ENCODE measurements around the gene NRXN3.

The NRXN3 gene

DNA sequence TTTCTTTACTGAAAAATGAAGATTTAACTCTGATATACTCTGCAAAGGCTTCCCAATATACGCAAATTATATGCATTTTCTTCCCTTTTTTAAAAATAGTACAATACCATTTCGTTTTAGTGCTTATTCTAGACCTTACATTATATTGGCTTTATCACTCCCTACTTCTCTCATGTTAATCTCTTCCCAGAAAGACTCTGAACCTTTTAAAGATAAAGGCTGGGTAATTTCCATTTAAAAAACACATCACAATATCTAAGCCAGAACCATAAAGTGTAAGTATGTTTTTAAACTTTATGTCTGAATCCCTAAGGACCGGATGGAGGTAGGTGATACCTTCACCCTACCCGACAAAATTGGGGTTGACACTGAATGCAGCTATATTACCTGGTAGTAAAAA is 1720.4 kb downstream of the NRXN3 start:
- Mint-ChIP-seq H3K27ac (peak overlapping the region; percentile 43), H3K27me3 (ENCODE audit: low read depth, poor library complexity) (no peaks in the 10 kb centered on the region), H3K9me3 (no peaks in the 10 kb centered on the region), H3K36me3 (ENCODE audit: low read depth) (no peaks in the 10 kb centered on the region), H3K4me3 (no peak overlapping the region), H3K4me1 (no peaks in the 10 kb centered on the region)
- TF ChIP-seq, protein P1, sequence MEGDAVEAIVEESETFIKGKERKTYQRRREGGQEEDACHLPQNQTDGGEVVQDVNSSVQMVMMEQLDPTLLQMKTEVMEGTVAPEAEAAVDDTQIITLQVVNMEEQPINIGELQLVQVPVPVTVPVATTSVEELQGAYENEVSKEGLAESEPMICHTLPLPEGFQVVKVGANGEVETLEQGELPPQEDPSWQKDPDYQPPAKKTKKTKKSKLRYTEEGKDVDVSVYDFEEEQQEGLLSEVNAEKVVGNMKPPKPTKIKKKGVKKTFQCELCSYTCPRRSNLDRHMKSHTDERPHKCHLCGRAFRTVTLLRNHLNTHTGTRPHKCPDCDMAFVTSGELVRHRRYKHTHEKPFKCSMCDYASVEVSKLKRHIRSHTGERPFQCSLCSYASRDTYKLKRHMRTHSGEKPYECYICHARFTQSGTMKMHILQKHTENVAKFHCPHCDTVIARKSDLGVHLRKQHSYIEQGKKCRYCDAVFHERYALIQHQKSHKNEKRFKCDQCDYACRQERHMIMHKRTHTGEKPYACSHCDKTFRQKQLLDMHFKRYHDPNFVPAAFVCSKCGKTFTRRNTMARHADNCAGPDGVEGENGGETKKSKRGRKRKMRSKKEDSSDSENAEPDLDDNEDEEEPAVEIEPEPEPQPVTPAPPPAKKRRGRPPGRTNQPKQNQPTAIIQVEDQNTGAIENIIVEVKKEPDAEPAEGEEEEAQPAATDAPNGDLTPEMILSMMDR (IDR thresholded peaks at IDR 0.05): no peak
- no peak for DNase-seq

DNA sequence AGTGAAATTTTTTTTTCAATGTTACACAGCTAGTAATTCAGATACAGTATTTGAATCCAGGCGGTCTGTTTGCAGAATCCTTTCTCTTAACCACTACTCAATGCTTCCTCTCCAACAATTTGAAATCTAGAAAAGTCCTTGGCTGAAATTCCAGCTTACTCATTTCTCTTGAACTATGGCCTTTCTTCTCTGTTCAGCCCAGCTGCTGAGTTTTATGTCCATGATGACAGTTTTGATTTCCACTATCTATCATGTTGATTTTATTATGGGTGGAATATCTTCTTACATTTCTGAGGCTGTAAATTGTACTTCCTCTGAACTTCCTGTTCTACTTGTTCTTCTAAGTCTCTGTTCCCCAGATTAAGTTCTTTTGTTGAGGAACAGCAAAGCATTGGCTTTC is 1725.8 kb downstream of the NRXN3 start:
- H3K36me3 Mint-ChIP-seq (ENCODE audit: low read depth): no peaks in the 10 kb centered on the region
- H3K9me3 Mint-ChIP-seq: peaks cover 10% of the 10 kb centered on the region
- no peak overlapping the region for H3K4me3 Mint-ChIP-seq
- TF ChIP-seq, protein P1 (IDR thresholded peaks at IDR 0.05): no peak
- no peaks in the 10 kb centered on the region for H3K27me3 Mint-ChIP-seq (ENCODE audit: low read depth, poor library complexity)
- peaks cover 8% of the 10 kb centered on the region for H3K4me1 Mint-ChIP-seq
- no peak for DNase-seq
- no peak overlapping the region for H3K27ac Mint-ChIP-seq

DNA sequence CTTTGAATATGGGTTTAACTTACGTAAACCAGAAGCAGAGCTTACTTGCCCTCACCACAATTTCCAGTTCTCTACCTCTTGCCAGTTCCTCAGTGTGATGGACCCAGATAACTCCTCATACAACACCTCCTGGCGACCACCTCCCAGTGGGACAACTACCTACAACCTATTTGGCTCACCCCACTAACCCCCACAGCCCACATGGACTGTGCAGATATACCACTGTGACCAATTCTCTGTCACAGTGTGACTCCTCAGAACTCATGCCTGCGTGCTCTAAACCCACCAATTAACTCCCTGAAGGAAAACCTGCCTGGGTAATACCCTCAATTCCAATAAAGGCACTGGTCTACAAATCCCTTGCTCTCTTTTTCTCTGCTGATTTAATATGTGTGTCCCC is 1729.4 kb downstream of the NRXN3 start:
- peaks cover 5% of the 10 kb centered on the region for H3K36me3 Mint-ChIP-seq (ENCODE audit: low read depth)
- TF ChIP-seq, protein P1 (IDR thresholded peaks at IDR 0.05): no peak
- no peaks in the 10 kb centered on the region for H3K27me3 Mint-ChIP-seq (ENCODE audit: low read depth, poor library complexity)
- no peak for DNase-seq
- H3K27ac Mint-ChIP-seq: no peak overlapping the region
- H3K4me1 Mint-ChIP-seq: peaks cover 8% of the 10 kb centered on the region
- H3K4me3 Mint-ChIP-seq: no peak overlapping the region
- H3K9me3 Mint-ChIP-seq: peaks cover 10% of the 10 kb centered on the region

DNA sequence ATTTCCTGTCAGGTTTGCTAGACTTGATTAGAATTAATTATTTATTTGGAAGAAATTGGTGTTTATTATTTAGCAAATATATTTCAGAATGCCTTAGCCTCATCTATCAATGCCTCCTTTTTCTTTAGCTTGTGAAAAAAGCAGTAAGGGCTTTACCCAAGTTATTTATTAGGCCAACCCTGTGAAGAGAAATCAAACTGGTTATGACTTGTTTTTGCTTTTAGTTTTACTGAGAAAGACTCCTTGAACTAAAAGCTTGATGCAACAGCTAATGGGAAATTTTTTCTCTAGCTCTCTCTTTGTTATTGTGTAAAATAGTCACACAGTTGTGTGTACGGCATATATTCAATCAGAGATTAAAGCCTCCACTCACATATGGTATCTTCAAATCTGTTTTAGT is 1734.3 kb downstream of the NRXN3 start:
- no peak overlapping the region for H3K4me3 Mint-ChIP-seq
- H3K27ac Mint-ChIP-seq: no peak overlapping the region
- H3K9me3 Mint-ChIP-seq: peaks cover 2% of the 10 kb centered on the region
- H3K4me1 Mint-ChIP-seq: no peaks in the 10 kb centered on the region
- H3K27me3 Mint-ChIP-seq (ENCODE audit: low read depth, poor library complexity): no peaks in the 10 kb centered on the region
- peaks cover 5% of the 10 kb centered on the region for H3K36me3 Mint-ChIP-seq (ENCODE audit: low read depth)
- TF ChIP-seq, protein P1 (IDR thresholded peaks at IDR 0.05): no peak
- no peak for DNase-seq

DNA sequence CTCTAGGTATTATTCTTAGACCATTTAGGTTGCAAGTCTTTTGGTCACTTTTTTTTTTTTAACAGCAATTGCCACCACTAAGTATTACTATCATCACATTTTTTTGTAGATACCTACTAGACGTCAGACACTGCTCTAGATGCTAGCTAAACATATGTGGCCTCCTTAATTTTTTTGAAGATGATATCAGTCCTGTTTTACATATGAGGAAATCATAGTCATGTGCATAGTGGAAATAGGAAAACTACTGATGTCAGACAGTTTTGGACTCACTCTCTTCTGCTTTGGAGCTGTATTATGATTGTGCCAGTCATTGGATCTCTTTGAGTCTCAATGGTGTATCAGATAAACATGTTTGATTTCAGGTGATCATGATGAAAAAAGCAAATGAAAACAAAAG is 1736.8 kb downstream of the NRXN3 start:
- Mint-ChIP-seq H3K27me3 (ENCODE audit: low read depth, poor library complexity) (no peaks in the 10 kb centered on the region), H3K9me3 (no peaks in the 10 kb centered on the region), H3K27ac (no peak overlapping the region), H3K4me3 (no peak overlapping the region), H3K36me3 (ENCODE audit: low read depth) (peaks cover 5% of the 10 kb centered on the region), H3K4me1 (peaks cover 4% of the 10 kb centered on the region)
- no peak for DNase-seq
- TF ChIP-seq, protein P1 (IDR thresholded peaks at IDR 0.05): no peak

DNA sequence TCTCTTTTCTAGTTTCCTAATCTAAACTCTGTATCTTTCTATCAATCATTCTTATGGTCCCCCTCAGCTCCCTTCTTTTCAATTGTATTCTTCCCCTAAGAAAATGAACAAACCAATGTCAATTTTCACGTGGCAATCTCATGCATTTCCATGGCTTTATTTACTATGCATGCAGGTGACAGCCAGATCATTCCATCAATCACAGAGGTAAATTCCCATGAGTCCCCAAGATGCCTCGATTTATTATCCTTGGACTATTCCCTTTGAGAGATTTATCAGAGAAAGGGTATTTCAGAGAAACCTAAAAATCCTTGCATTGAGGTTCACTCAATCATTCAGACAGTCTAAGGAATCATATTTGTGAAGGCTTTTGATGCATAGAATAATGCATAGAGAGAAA is 1739.9 kb downstream of the NRXN3 start:
- H3K36me3 Mint-ChIP-seq (ENCODE audit: low read depth): peaks cover 6% of the 10 kb centered on the region
- H3K4me3 Mint-ChIP-seq: no peak overlapping the region
- H3K9me3 Mint-ChIP-seq: peaks cover 7% of the 10 kb centered on the region
- H3K27me3 Mint-ChIP-seq (ENCODE audit: low read depth, poor library complexity): no peaks in the 10 kb centered on the region
- H3K27ac Mint-ChIP-seq: no peak overlapping the region
- TF ChIP-seq, protein P1 (IDR thresholded peaks at IDR 0.05): no peak
- no peak for DNase-seq
- H3K4me1 Mint-ChIP-seq: peaks cover 10% of the 10 kb centered on the region

Measured in nephron progenitor cell (in vitro differentiated cells).